Measurements from ENCODE around the gene ZRANB3. TPM values are rescaled to one million over a fixed set of nuclear protein-coding genes. Genes with fewer than 3 reads are reported as not detected.
"Not testable (repeated sequence)": the region's sequence is repeated elsewhere in the genome, so short reads cannot be mapped to it uniquely, and the experiment has no call there.

ZRANB3 gene
- total and polyA plus RNA-seq, 3 experiments from 2014 or later = 2.5 to 10.3 (median 9.1) TPM

DNA sequence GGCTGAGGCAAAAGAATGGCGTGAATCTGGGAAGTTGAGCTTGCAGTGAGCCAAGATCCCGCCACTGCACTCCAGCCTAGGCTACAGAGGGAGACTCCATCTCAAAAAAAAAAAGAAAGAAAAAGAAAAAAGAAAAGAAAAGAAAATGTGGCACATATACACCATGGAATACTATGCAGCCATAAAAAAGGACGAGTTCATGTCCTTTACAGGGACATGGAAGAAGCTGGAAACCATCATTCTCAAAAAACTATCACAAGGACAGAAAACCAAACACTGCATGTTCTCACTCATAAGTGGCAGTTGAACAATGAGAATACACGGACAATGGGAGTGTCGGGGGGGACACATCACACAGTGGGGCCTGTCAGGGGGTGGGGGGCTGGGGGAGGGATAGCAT lies 88.0 kb downstream of the ZRANB3 start:
- POLR2A ChIA-PET; H3K4me1 ChIP-seq (ENCODE audit: insufficient read depth, low read length); CTCF ChIA-PET; H3K36me3 ChIP-seq (ENCODE audit: insufficient read depth, low read length); H3K27me3 ChIP-seq (ENCODE audit: insufficient read depth, low read length, poor library complexity, severe bottlenecking); H3K4me1 Mint-ChIP-seq; H3K27ac Mint-ChIP-seq; H3K4me3 Mint-ChIP-seq; H3K4me3 ChIP-seq (ENCODE audit: low read length); H3K27me3 Mint-ChIP-seq; H3K9me3 ChIP-seq (ENCODE audit: low read length); H3K27ac ChIP-seq (ENCODE audit: low read depth, low read length); DNase-seq: not testable (repeated sequence)
- peaks cover 0 to 27% (median 5%) of the 10 kb centered on the region in 5 donors for H3K9me3 Mint-ChIP-seq
- H3K36me3 Mint-ChIP-seq = peaks cover 4 to 38% (median 5%) of the 10 kb centered on the region in 3 donors

DNA sequence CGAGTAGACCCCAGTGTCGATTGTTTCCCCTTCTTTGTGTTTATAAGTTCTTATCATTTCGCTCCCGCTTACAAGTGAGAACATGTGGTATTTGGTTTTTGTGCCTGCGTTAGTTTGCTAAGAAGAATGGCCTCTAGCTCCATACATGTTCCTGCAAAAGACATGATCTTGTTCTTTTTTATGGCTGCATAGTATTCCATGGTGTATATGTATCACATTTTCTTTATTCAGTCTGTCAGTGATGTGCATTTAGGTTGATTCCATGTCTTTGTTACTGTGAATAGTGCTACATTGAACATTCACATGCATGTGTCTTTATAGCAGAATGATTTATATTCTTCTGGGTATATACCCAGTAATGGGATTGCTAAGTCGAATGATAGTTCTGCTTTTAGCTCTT lies 95.9 kb downstream of the ZRANB3 start:
- H3K27me3 Mint-ChIP-seq; H3K27ac ChIP-seq (ENCODE audit: low read depth, low read length); H3K36me3 ChIP-seq (ENCODE audit: insufficient read depth, low read length); H3K4me3 ChIP-seq (ENCODE audit: low read length); DNase-seq; H3K27me3 ChIP-seq (ENCODE audit: insufficient read depth, low read length, poor library complexity, severe bottlenecking); H3K27ac Mint-ChIP-seq; H3K4me3 Mint-ChIP-seq; POLR2A ChIA-PET; H3K9me3 ChIP-seq (ENCODE audit: low read length); H3K4me1 Mint-ChIP-seq; H3K4me1 ChIP-seq (ENCODE audit: insufficient read depth, low read length); CTCF ChIA-PET: not testable (repeated sequence)
- H3K9me3 Mint-ChIP-seq = peaks cover 0 to 39% (median 2%) of the 10 kb centered on the region in 5 donors
- H3K36me3 Mint-ChIP-seq = peaks cover 2 to 54% (median 7%) of the 10 kb centered on the region in 3 donors

DNA sequence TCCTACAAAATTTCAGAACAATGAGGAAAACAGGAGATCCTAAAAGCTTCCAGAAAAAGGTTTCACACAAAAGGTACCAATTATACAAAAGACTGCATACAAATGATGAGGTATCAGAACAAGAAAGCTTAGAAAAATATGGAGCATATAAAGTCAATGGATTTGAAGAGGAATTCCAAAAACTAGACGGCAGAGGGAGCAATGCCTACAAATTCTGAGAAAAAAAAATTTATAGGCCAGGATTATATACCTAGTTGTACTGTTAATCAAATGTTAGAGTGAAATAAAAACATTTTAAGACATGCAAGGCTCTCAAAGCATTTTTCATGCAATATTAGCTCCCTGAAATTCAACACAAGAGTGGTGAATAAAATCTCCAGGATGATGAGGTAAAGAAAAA lies 106.2 kb downstream of the ZRANB3 start:
- Mint-ChIP-seq H3K4me3 (no peak overlapping the region), H3K9me3 (peaks cover 6 to 53% (median 26%) of the 10 kb centered on the region in 5 donors), H3K4me1 (no peaks in the 10 kb centered on the region), H3K27me3 (peaks cover 0 to 4% of the 10 kb centered on the region in 2 donors), H3K27ac (no peak overlapping the region), H3K36me3 (peaks cover 4 to 56% (median 5%) of the 10 kb centered on the region in 3 donors)
- Histone ChIP-seq H3K27ac (ENCODE audit: low read depth, low read length) (no peak overlapping the region), H3K4me1 (ENCODE audit: insufficient read depth, low read length) (no peaks in the 10 kb centered on the region), H3K4me3 (ENCODE audit: low read length) (no peak overlapping the region), H3K9me3 (ENCODE audit: low read length) (no peaks in the 10 kb centered on the region), H3K27me3 (ENCODE audit: insufficient read depth, low read length, poor library complexity, severe bottlenecking) (no peaks in the 10 kb centered on the region), H3K36me3 (ENCODE audit: insufficient read depth, low read length) (no peaks in the 10 kb centered on the region)
- ChIA-PET CTCF (no interaction called here), POLR2A (no interaction called here)
- DNase-seq = no peak

DNA sequence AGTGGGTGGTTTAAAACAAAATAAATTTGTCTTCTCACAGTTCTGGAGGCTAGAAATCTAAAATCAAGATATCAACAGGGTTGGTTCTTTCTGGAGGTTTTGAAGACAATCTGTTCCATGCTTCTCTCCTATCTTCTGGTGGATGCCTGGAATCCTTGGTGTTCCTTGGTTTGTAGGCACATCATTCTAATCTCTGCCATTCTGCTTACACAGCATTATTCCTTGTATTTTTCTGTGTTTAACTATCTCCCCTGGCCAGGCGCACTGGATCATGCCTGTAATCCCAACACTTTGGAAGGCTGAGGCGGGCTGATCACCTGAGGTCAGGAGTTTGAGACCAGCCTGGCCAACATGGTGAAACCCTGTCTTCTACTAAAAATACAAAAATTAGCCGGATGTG lies 108.1 kb downstream of the ZRANB3 start:
- no peak overlapping the region for H3K4me3 ChIP-seq (ENCODE audit: low read length)
- Mint-ChIP-seq H3K9me3 (peaks cover 12 to 44% (median 25%) of the 10 kb centered on the region in 5 donors), H3K27me3 (peaks cover 0 to 4% of the 10 kb centered on the region in 2 donors), H3K4me1 (no peaks in the 10 kb centered on the region), H3K4me3 (no peak overlapping the region), H3K27ac (no peak overlapping the region), H3K36me3 (peaks cover 6 to 51% (median 7%) of the 10 kb centered on the region in 3 donors)
- H3K4me1 ChIP-seq (ENCODE audit: insufficient read depth, low read length) = no peaks in the 10 kb centered on the region
- no peaks in the 10 kb centered on the region for H3K27me3 ChIP-seq (ENCODE audit: insufficient read depth, low read length, poor library complexity, severe bottlenecking)
- CTCF ChIA-PET = no interaction called here
- H3K27ac ChIP-seq (ENCODE audit: low read depth, low read length) = no peak overlapping the region
- no peaks in the 10 kb centered on the region for H3K9me3 ChIP-seq (ENCODE audit: low read length)
- POLR2A ChIA-PET = no interaction called here
- no peaks in the 10 kb centered on the region for H3K36me3 ChIP-seq (ENCODE audit: insufficient read depth, low read length)
- no peak for DNase-seq

- DNase-seq = no peak
- H3K9me3 ChIP-seq (ENCODE audit: low read length) = no peaks in the 10 kb centered on the region
- H3K27me3 ChIP-seq (ENCODE audit: insufficient read depth, low read length, poor library complexity, severe bottlenecking) = no peaks in the 10 kb centered on the region
- Mint-ChIP-seq H3K27ac (no peak overlapping the region), H3K4me1 (no peaks in the 10 kb centered on the region), H3K27me3 (no peaks in the 10 kb centered on the region), H3K4me3 (no peak overlapping the region), H3K9me3 (peaks cover 4 to 60% (median 25%) of the 10 kb centered on the region in 5 donors), H3K36me3 (peaks cover 0 to 45% (median 6%) of the 10 kb centered on the region in 3 donors)
- CTCF ChIA-PET = no interaction called here
- H3K4me3 ChIP-seq (ENCODE audit: low read length) = no peak overlapping the region
- H3K36me3 ChIP-seq (ENCODE audit: insufficient read depth, low read length) = no peaks in the 10 kb centered on the region
- POLR2A ChIA-PET = no interaction called here
- no peak overlapping the region for H3K27ac ChIP-seq (ENCODE audit: low read depth, low read length)
- no peaks in the 10 kb centered on the region for H3K4me1 ChIP-seq (ENCODE audit: insufficient read depth, low read length)
Measured at GRCh38 chr2:135411646-135412045, 119.4 kb downstream of the ZRANB3 start.

GRCh38 chr2:135409436-135409835 lies 121.6 kb downstream of the ZRANB3 start:
- Mint-ChIP-seq H3K4me3 (no peak overlapping the region), H3K27ac (no peak overlapping the region), H3K9me3 (peaks cover 11 to 72% (median 43%) of the 10 kb centered on the region in 5 donors), H3K4me1 (no peaks in the 10 kb centered on the region), H3K27me3 (no peaks in the 10 kb centered on the region), H3K36me3 (peaks cover 0 to 61% (median 11%) of the 10 kb centered on the region in 3 donors)
- CTCF ChIA-PET = no interaction called here
- POLR2A ChIA-PET = no interaction called here
- Histone ChIP-seq H3K27ac (ENCODE audit: low read depth, low read length) (no peak overlapping the region), H3K27me3 (ENCODE audit: insufficient read depth, low read length, poor library complexity, severe bottlenecking) (no peaks in the 10 kb centered on the region), H3K36me3 (ENCODE audit: insufficient read depth, low read length) (no peaks in the 10 kb centered on the region), H3K4me1 (ENCODE audit: insufficient read depth, low read length) (no peaks in the 10 kb centered on the region), H3K9me3 (ENCODE audit: low read length) (no peaks in the 10 kb centered on the region), H3K4me3 (ENCODE audit: low read length) (no peak overlapping the region)
- no peak for DNase-seq

- Mint-ChIP-seq H3K9me3 (peaks cover 0 to 46% (median 3%) of the 10 kb centered on the region in 5 donors), H3K36me3 (peaks cover 0 to 33% (median 2%) of the 10 kb centered on the region in 3 donors)
- H3K27ac ChIP-seq (ENCODE audit: low read depth, low read length); H3K4me1 Mint-ChIP-seq; H3K4me3 ChIP-seq (ENCODE audit: low read length); H3K27me3 Mint-ChIP-seq; H3K27ac Mint-ChIP-seq; H3K4me1 ChIP-seq (ENCODE audit: insufficient read depth, low read length); H3K4me3 Mint-ChIP-seq; DNase-seq; H3K9me3 ChIP-seq (ENCODE audit: low read length); H3K27me3 ChIP-seq (ENCODE audit: insufficient read depth, low read length, poor library complexity, severe bottlenecking); CTCF ChIA-PET; H3K36me3 ChIP-seq (ENCODE audit: insufficient read depth, low read length); POLR2A ChIA-PET: not testable (repeated sequence)
Measured at GRCh38 chr2:135396259-135396658, 134.8 kb downstream of the ZRANB3 start.

DNA sequence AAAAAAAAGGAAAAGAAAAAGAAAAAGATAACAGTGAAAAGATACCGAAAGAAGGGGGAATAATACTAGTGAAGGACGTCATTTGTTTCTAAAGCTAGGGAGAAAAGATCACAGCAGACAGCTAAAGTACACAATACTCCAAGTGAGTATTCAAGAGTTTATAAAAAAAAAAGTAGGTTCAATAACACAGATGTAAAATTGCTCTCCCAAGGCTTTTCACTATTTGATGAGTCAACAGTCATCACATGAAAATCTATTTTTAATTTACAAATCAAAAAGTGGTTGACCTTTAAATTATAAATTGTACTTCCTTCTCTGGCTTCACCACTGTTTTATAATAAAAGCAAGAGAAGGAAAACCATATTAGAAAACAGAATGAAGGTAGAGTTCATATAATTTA lies 144.0 kb downstream of the ZRANB3 start:
- H3K4me1 ChIP-seq (ENCODE audit: insufficient read depth, low read length) = no peaks in the 10 kb centered on the region
- H3K27me3 ChIP-seq (ENCODE audit: insufficient read depth, low read length, poor library complexity, severe bottlenecking) = no peaks in the 10 kb centered on the region
- DNase-seq = no peak
- no peaks in the 10 kb centered on the region for H3K4me1 Mint-ChIP-seq
- H3K9me3 ChIP-seq (ENCODE audit: low read length) = no peaks in the 10 kb centered on the region
- H3K9me3 Mint-ChIP-seq = peaks cover 14 to 81% (median 20%) of the 10 kb centered on the region in 5 donors
- H3K36me3 Mint-ChIP-seq = peaks cover 9 to 71% (median 24%) of the 10 kb centered on the region in 3 donors
- POLR2A ChIA-PET = no interaction called here
- H3K27ac Mint-ChIP-seq = no peak overlapping the region
- H3K4me3 Mint-ChIP-seq = no peak overlapping the region
- H3K27me3 Mint-ChIP-seq = no peaks in the 10 kb centered on the region
- H3K4me3 ChIP-seq (ENCODE audit: low read length) = no peak overlapping the region
- no peak overlapping the region for H3K27ac ChIP-seq (ENCODE audit: low read depth, low read length)
- CTCF ChIA-PET = no interaction called here
- H3K36me3 ChIP-seq (ENCODE audit: insufficient read depth, low read length) = no peaks in the 10 kb centered on the region

DNA sequence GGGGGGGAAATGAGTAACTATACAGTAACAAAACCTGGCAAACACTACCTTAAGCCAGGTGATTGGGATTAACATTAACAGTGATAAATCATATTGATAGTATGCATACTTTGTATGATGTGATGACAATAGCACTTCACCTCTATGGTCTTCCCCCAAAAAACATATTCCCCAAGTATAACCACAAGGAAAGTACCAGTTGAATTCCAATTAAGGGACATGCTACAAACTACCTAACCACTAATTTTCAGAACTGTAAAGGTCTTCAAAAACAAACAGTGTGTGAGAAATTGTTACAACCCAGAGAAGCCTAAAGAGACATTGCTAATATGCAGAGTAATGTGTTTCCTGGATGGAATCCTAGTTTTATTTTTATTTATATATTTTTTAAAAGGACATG lies 152.4 kb downstream of the ZRANB3 start:
- POLR2A ChIA-PET = no interaction called here
- Mint-ChIP-seq H3K4me3 (no peak overlapping the region), H3K4me1 (no peaks in the 10 kb centered on the region), H3K9me3 (peaks cover 16 to 79% (median 30%) of the 10 kb centered on the region in 5 donors), H3K27me3 (no peaks in the 10 kb centered on the region), H3K27ac (no peak overlapping the region), H3K36me3 (peaks cover 12 to 66% (median 29%) of the 10 kb centered on the region in 3 donors)
- H3K9me3 ChIP-seq (ENCODE audit: low read length) = no peaks in the 10 kb centered on the region
- H3K27me3 ChIP-seq (ENCODE audit: insufficient read depth, low read length, poor library complexity, severe bottlenecking) = no peaks in the 10 kb centered on the region
- CTCF ChIA-PET = no interaction called here
- no peak for DNase-seq
- H3K4me3 ChIP-seq (ENCODE audit: low read length) = no peak overlapping the region
- H3K4me1 ChIP-seq (ENCODE audit: insufficient read depth, low read length) = no peaks in the 10 kb centered on the region
- no peaks in the 10 kb centered on the region for H3K36me3 ChIP-seq (ENCODE audit: insufficient read depth, low read length)
- no peak overlapping the region for H3K27ac ChIP-seq (ENCODE audit: low read depth, low read length)

Measured in CD8-positive, alpha-beta memory T cell (primary cell).